Measurements from ENCODE around the gene FUZ. TPM values are rescaled to one million over a fixed set of nuclear protein-coding genes. Genes with fewer than 3 reads are reported as not detected.
A peak's percentile ranks its signal among the peaks of the same experiment; 100 is the strongest.

The FUZ gene
- total RNA-seq, 6 donors from 2014 or later = 17.3 to 43.0 (median 22.3) TPM

GRCh38 chr19:49854378-49855263 lies 41.5 kb upstream of the FUZ start:
- ATAC-seq (ENCODE audit: low FRiP score in 2 of 2) = no peak
- H3K36me3 ChIP-seq = peaks cover 8 to 54% (median 39%) of the 10 kb centered on the region in 4 donors
- DNase-seq = peak in 1 of 2 donors; percentile 80
- H3K27me3 ChIP-seq = no peaks in the 10 kb centered on the region
- TF ChIP-seq POLR2AphosphoS5 (IDR thresholded peaks at IDR 0.05) = no peak
- no peak for TF ChIP-seq POLR2A (IDR thresholded peaks at IDR 0.05)
- TF ChIP-seq EP300 (IDR thresholded peaks at IDR 0.05) = no peak
- TF ChIP-seq CTCF (IDR thresholded peaks at IDR 0.05) = no peak
- no peaks in the 10 kb centered on the region for H3K9me3 ChIP-seq
- no peak overlapping the region for H3K27ac ChIP-seq
- 94 to 96% methylated on average over 9 to 29 of the region's 39 CpGs for WGBS, 2 donors
- peaks cover 22 to 38% (median 24%) of the 10 kb centered on the region in 4 donors for H3K4me1 ChIP-seq
- H3K4me3 ChIP-seq = no peak overlapping the region

- H3K27ac ChIP-seq = no peak overlapping the region
- no peaks in the 10 kb centered on the region for H3K9me3 ChIP-seq
- ATAC-seq (ENCODE audit: low FRiP score in 2 of 2) = no peak
- 89 to 90% methylated on average over 6 to 10 of the region's 10 CpGs for WGBS, 2 donors
- H3K36me3 ChIP-seq = peaks cover 8 to 47% (median 34%) of the 10 kb centered on the region in 4 donors
- no peak overlapping the region for H3K4me3 ChIP-seq
- H3K4me1 ChIP-seq = peaks cover 22 to 40% (median 28%) of the 10 kb centered on the region in 4 donors
- no peak for TF ChIP-seq POLR2AphosphoS5 (IDR thresholded peaks at IDR 0.05)
- TF ChIP-seq CTCF (IDR thresholded peaks at IDR 0.05) = no peak
- no peak for TF ChIP-seq POLR2A (IDR thresholded peaks at IDR 0.05)
- TF ChIP-seq EP300 (IDR thresholded peaks at IDR 0.05) = no peak
- DNase-seq = no peak
- no peaks in the 10 kb centered on the region for H3K27me3 ChIP-seq
Observed at GRCh38 chr19:49853852-49854377, 40.8 kb upstream of the FUZ start.

- TF ChIP-seq CTCF (IDR thresholded peaks at IDR 0.05) = no peak
- no peak for TF ChIP-seq EP300 (IDR thresholded peaks at IDR 0.05)
- no peak for TF ChIP-seq POLR2AphosphoS5 (IDR thresholded peaks at IDR 0.05)
- TF ChIP-seq POLR2A (IDR thresholded peaks at IDR 0.05) = no peak
- H3K9me3 ChIP-seq = no peaks in the 10 kb centered on the region
- peaks cover 25 to 46% (median 36%) of the 10 kb centered on the region in 4 donors for H3K4me1 ChIP-seq
- ATAC-seq (ENCODE audit: low FRiP score in 2 of 2) = no peak
- no peak for DNase-seq
- no peaks in the 10 kb centered on the region for H3K27me3 ChIP-seq
- no peak overlapping the region for H3K27ac ChIP-seq
- H3K4me3 ChIP-seq = peak overlapping the region in 1 of 4 donors; percentile 88
- H3K36me3 ChIP-seq = peaks cover 6 to 34% (median 23%) of the 10 kb centered on the region in 4 donors
- WGBS, 2 donors = 75 to 77% methylated on average over 14 of the region's 14 CpGs
Observed at GRCh38 chr19:49852631-49853126, 39.6 kb upstream of the FUZ start.

GRCh38 chr19:49851456-49852259 lies 38.6 kb upstream of the FUZ start:
- H3K4me1 ChIP-seq = peaks cover 25 to 46% (median 36%) of the 10 kb centered on the region in 4 donors
- H3K9me3 ChIP-seq = no peaks in the 10 kb centered on the region
- 0 to 27% methylated on average over 7 to 17 of the region's 78 CpGs for WGBS, 2 donors
- peak overlapping the region; percentile 99 to 100 (median 100) for H3K27ac ChIP-seq
- peak overlapping the region; percentile 86 to 98 (median 88) for H3K4me3 ChIP-seq
- no peaks in the 10 kb centered on the region for H3K27me3 ChIP-seq
- no peak for ATAC-seq (ENCODE audit: low FRiP score in 2 of 2)
- DNase-seq = peak in 1 of 2 donors; percentile 90
- no peak for TF ChIP-seq POLR2AphosphoS5 (IDR thresholded peaks at IDR 0.05)
- no peak for TF ChIP-seq EP300 (IDR thresholded peaks at IDR 0.05)
- TF ChIP-seq CTCF (IDR thresholded peaks at IDR 0.05) = no peak
- no peak for TF ChIP-seq POLR2A (IDR thresholded peaks at IDR 0.05)
- peaks cover 3 to 24% (median 12%) of the 10 kb centered on the region in 4 donors for H3K36me3 ChIP-seq

All from upper lobe of left lung (tissue), 6 donors.